Trophoblast cell (in vitro differentiated cells and primary cell): Measurements from ENCODE around the gene DAB1.

Experiments used
- DNase-seq, 2 donors: peaks; one replicate each; pipeline ENCODE4 v3.0.0-alpha.2; 2016
- H2AFZ ChIP-seq: 2 replicates; pipeline ENCODE4 v1.6.1; 2013; ENCODE audit warnings: low read length, moderate library complexity, mild to moderate bottlenecking; ENCODE audit not compliant: insufficient read depth, poor library complexity
- H2AK5ac ChIP-seq: 2 replicates; pipeline ENCODE4 v1.6.1; 2013; ENCODE audit warnings: mild to moderate bottlenecking, low read length
- H2BK120ac ChIP-seq: 2 replicates; pipeline ENCODE4 v1.6.1; 2013; ENCODE audit warnings: low read length, mild to moderate bottlenecking, moderate library complexity; ENCODE audit not compliant: insufficient read depth, poor library complexity
- H2BK12ac ChIP-seq: 2 replicates; pipeline ENCODE4 v1.6.1; 2013; ENCODE audit warnings: mild to moderate bottlenecking, low read length, moderate library complexity
- H2BK5ac ChIP-seq: 2 replicates; pipeline ENCODE4 v1.6.1; 2013; ENCODE audit warnings: low read length, low read depth, moderate library complexity, mild to moderate bottlenecking; ENCODE audit not compliant: poor library complexity
- H3K14ac ChIP-seq: 2 replicates; pipeline ENCODE4 v1.6.1; 2013; ENCODE audit warnings: mild to moderate bottlenecking, low read length
- H3K18ac ChIP-seq: 2 replicates; pipeline ENCODE4 v1.6.1; 2013; ENCODE audit warnings: mild to moderate bottlenecking, low read length
- H3K23ac ChIP-seq: 2 replicates; pipeline ENCODE4 v1.6.1; 2013; ENCODE audit warnings: low read length
- H3K27ac ChIP-seq: 2 replicates; pipeline ENCODE4 v1.5.1; 2013; ENCODE audit warnings: low read depth, mild to moderate bottlenecking, inconsistent platforms, low read length, moderate library complexity
- H3K27me3 ChIP-seq: 2 replicates; pipeline ENCODE4 v1.6.1; 2013; ENCODE audit warnings: inconsistent platforms, mild to moderate bottlenecking, low read length, moderate library complexity; ENCODE audit not compliant: insufficient read depth
- H3K36me3 ChIP-seq, 2 experiments: 1 replicate in 1 of 2; 2 replicates in 1 of 2; pipeline ENCODE4 v1.6.1; 2013; ENCODE audit warnings: low read length in 2 of 2, mild to moderate bottlenecking in 2 of 2, moderate library complexity in 1 of 2; ENCODE audit not compliant: insufficient read depth in 2 of 2, control insufficient read depth in 1 of 2
- H3K4ac ChIP-seq: 2 replicates; pipeline ENCODE4 v1.6.1; 2013; ENCODE audit warnings: low read depth, mild to moderate bottlenecking, low read length, moderate library complexity
- H3K4me1 ChIP-seq, 2 experiments: 1 replicate in 1 of 2; 2 replicates in 1 of 2; pipeline ENCODE4 v1.6.1; 2013; ENCODE audit warnings: low read length in 2 of 2, mild to moderate bottlenecking in 2 of 2, moderate library complexity in 1 of 2; ENCODE audit not compliant: insufficient read depth in 2 of 2, control insufficient read depth in 1 of 2
- H3K4me2 ChIP-seq: 2 replicates; pipeline ENCODE4 v1.6.1; 2013; ENCODE audit warnings: inconsistent platforms, mild to moderate bottlenecking, low read length, moderate library complexity
- H3K4me3 ChIP-seq: 2 replicates; pipeline ENCODE4 v1.5.1; 2013; ENCODE audit warnings: mild to moderate bottlenecking, low read depth, low read length, inconsistent platforms
- H3K79me1 ChIP-seq: one replicate; pipeline ENCODE4 v1.6.1; 2013; ENCODE audit warnings: low read length
- H3K79me2 ChIP-seq: 2 replicates; pipeline ENCODE4 v1.6.1; 2013; ENCODE audit warnings: low read length, mild to moderate bottlenecking; ENCODE audit not compliant: control insufficient read depth, insufficient read depth, poor library complexity
- H3K9ac ChIP-seq: 2 replicates; pipeline ENCODE4 v1.6.1; 2013; ENCODE audit warnings: mild to moderate bottlenecking, low read length
- H3K9me3 ChIP-seq: 2 replicates; pipeline ENCODE4 v1.6.1; 2013; ENCODE audit warnings: low read depth, mild to moderate bottlenecking, control low read depth, inconsistent platforms, low read length; ENCODE audit not compliant: insufficient read depth
- H4K12ac ChIP-seq: 2 replicates; pipeline ENCODE4 v1.6.1; 2013; ENCODE audit warnings: low read depth, mild to moderate bottlenecking, low read length, moderate library complexity
- H4K8ac ChIP-seq: 2 replicates; pipeline ENCODE4 v1.6.1; 2013; ENCODE audit warnings: low read depth, mild to moderate bottlenecking, low read length, moderate library complexity
- H4K91ac ChIP-seq: one replicate; pipeline ENCODE4 v1.6.1; 2013; ENCODE audit warnings: low read depth, mild to moderate bottlenecking, low read length, moderate library complexity
- WGBS: extraction: QIAGEN DNeasy Blood & Tissue Kit; methylation state at CpG from one replicate; pipeline ENCODE4 v1.1.7; 2013; ENCODE audit warnings: missing lambda C conversion rate; ENCODE audit not compliant: insufficient read length, insufficient coverage; ENCODE audit errors: extremely low coverage; 5-methylcytosine and 5-hydroxymethylcytosine counted together

DAB1 gene

GRCh38 chr1:57146100-57146499 lies 277.8 kb downstream of the DAB1 start:
- no peak for DNase-seq
- no peak overlapping the region for H2BK5ac ChIP-seq
- H3K4ac ChIP-seq = no peak overlapping the region
- no peak overlapping the region for H3K27ac ChIP-seq
- no peaks in the 10 kb centered on the region for H3K9me3 ChIP-seq
- no peak overlapping the region for H2BK12ac ChIP-seq
- H3K4me1 ChIP-seq = no peaks in the 10 kb centered on the region
- no peak overlapping the region for H3K9ac ChIP-seq
- no peak overlapping the region for H2AK5ac ChIP-seq
- no peaks in the 10 kb centered on the region for H3K79me1 ChIP-seq
- no peaks in the 10 kb centered on the region for H3K27me3 ChIP-seq
- no peak overlapping the region for H4K12ac ChIP-seq
- H4K8ac ChIP-seq = no peak overlapping the region
- no peak overlapping the region for H3K14ac ChIP-seq
- no peaks in the 10 kb centered on the region for H3K36me3 ChIP-seq
- WGBS = no CpG with 5 or more reads among the region's 2 CpGs
- H3K23ac ChIP-seq = no peak overlapping the region
- no peak overlapping the region for H3K4me2 ChIP-seq
- no peaks in the 10 kb centered on the region for H3K79me2 ChIP-seq
- H3K4me3 ChIP-seq = no peak overlapping the region
- no peak overlapping the region for H3K18ac ChIP-seq
- H2AFZ ChIP-seq = no peak overlapping the region
- no peak overlapping the region for H2BK120ac ChIP-seq
- no peak overlapping the region for H4K91ac ChIP-seq

DNA sequence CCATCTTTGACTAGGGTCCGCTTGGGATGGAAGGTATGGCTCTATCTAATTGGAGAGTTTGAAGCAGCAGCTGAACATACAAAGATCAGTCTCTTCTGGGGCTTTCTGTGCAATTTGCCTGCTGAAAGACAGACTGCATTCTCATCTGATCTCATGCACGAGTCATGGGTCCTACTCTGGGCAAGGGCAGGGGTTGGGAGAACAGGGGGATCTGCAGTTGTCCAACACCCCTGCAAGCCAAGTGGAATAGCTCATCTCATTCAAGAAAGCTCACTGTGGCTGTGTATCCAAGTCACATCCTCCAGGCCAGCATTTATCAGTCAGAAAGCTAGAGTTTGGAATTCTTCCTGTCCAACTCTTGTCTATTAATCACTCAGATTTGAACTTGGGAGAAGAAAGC lies 280.9 kb downstream of the DAB1 start:
- H3K4ac ChIP-seq = no peak overlapping the region

GRCh38 chr1:57142169-57142568 lies 281.7 kb downstream of the DAB1 start:
- Histone ChIP-seq H3K27ac (no peak overlapping the region), H3K23ac (no peak overlapping the region), H3K9me3 (no peaks in the 10 kb centered on the region), H4K12ac (no peak overlapping the region), H2BK120ac (no peak overlapping the region), H3K9ac (no peak overlapping the region), H2BK5ac (no peak overlapping the region), H4K91ac (no peak overlapping the region), H3K27me3 (no peaks in the 10 kb centered on the region), H3K4me3 (no peak overlapping the region), H3K36me3 (no peaks in the 10 kb centered on the region), H2AK5ac (no peak overlapping the region), H3K18ac (no peak overlapping the region), H3K79me2 (no peaks in the 10 kb centered on the region), H4K8ac (no peak overlapping the region), H2BK12ac (no peak overlapping the region), H3K4me2 (no peak overlapping the region), H3K4me1 (no peaks in the 10 kb centered on the region), H3K4ac (no peak overlapping the region), H2AFZ (no peak overlapping the region), H3K14ac (no peak overlapping the region), H3K79me1 (no peaks in the 10 kb centered on the region)
- WGBS = no CpG with 5 or more reads among the region's 2 CpGs
- no peak for DNase-seq

More for the DNA sequence above, 280.9 kb downstream of the DAB1 start:
- no peak overlapping the region for H2BK12ac ChIP-seq
- no peak overlapping the region for H3K14ac ChIP-seq
- H4K12ac ChIP-seq = no peak overlapping the region
- H3K27ac ChIP-seq = no peak overlapping the region
- DNase-seq = no peak
- no peaks in the 10 kb centered on the region for H3K27me3 ChIP-seq
- WGBS = no CpG with 5 or more reads among the region's 2 CpGs
- H3K18ac ChIP-seq = no peak overlapping the region
- H3K4me1 ChIP-seq = no peaks in the 10 kb centered on the region
- no peak overlapping the region for H4K91ac ChIP-seq
- no peak overlapping the region for H3K23ac ChIP-seq
- H2AK5ac ChIP-seq = no peak overlapping the region
- no peak overlapping the region for H4K8ac ChIP-seq
- H3K9ac ChIP-seq = no peak overlapping the region
- no peaks in the 10 kb centered on the region for H3K9me3 ChIP-seq
- H2BK120ac ChIP-seq = no peak overlapping the region
- no peak overlapping the region for H2AFZ ChIP-seq
- H3K79me1 ChIP-seq = no peaks in the 10 kb centered on the region
- H3K4me2 ChIP-seq = no peak overlapping the region
- H3K4me3 ChIP-seq = no peak overlapping the region
- no peaks in the 10 kb centered on the region for H3K36me3 ChIP-seq
- no peaks in the 10 kb centered on the region for H3K79me2 ChIP-seq
- H2BK5ac ChIP-seq = no peak overlapping the region

DNA sequence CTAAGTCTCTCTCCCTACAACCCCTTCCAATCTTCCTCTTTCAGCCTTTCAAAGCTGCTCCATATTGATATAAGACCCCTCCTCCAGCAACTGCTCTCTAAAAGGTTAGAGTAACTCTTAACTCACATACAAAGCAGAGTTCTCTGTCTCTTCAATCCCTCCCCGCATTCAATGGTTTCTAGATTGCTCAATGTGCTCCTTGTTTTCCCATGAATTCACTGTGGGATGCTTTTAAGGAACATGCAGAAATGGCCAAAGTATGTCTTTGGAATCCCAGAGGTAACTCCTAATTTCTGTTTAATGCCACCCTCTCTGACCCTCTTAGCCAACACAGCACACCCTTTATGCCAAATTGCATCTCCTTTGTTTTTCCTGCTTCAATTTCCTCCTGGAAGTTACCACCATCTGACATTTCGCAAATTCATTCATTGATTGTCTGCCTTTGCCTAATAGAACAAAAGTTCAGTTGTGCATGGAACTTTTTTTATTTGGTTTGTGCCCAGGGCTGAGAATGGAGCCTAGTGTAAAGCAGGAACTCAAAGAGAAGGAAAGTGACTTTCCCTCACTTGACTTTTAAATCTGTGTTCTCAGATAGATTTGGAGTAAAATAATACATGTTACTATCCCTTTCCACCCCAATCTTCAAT lies 285.3 kb downstream of the DAB1 start:
- Histone ChIP-seq H3K9ac (no peak overlapping the region), H3K4ac (no peak overlapping the region), H3K27me3 (no peaks in the 10 kb centered on the region), H3K27ac (no peak overlapping the region), H3K14ac (no peak overlapping the region), H3K23ac (no peak overlapping the region), H4K12ac (no peak overlapping the region), H2AK5ac (no peak overlapping the region), H2BK5ac (no peak overlapping the region), H3K4me3 (no peak overlapping the region), H4K8ac (no peak overlapping the region), H2BK12ac (no peak overlapping the region), H3K79me1 (no peaks in the 10 kb centered on the region), H2AFZ (no peak overlapping the region), H3K18ac (no peak overlapping the region), H3K9me3 (no peaks in the 10 kb centered on the region), H3K4me1 (no peaks in the 10 kb centered on the region), H3K36me3 (no peaks in the 10 kb centered on the region), H2BK120ac (no peak overlapping the region), H3K4me2 (no peak overlapping the region), H3K79me2 (no peaks in the 10 kb centered on the region), H4K91ac (no peak overlapping the region)
- WGBS = no CpG with 5 or more reads among the region's 2 CpGs
- DNase-seq = no peak
